ENCODE results near the gene APPL1.
"Not testable (repeated sequence)": the region's sequence is repeated elsewhere in the genome, so short reads cannot be mapped to it uniquely, and the experiment has no call there.

The APPL1 gene

DNA sequence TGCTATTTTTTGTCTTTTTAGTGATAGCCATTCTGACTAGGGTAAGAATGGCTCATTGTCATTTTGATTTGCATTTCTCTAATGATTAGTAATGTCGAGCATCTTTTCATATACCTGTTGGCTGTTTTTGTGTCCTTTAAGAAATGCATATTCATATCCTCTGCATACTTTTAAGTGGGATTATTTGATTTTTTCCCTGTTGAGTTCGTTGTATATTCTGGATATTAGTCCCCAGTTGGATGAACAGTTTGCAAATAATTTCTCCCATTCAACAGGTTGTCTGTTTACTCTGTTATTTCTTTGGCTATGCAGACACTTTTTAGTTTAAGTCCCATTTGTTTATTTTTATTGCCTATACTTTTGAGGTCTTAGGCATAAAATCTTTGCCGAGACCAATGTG, 34.4 kb downstream of the APPL1 start:
- no peak for DNase-seq (ENCODE audit: low read depth in 2 of 2)

DNA sequence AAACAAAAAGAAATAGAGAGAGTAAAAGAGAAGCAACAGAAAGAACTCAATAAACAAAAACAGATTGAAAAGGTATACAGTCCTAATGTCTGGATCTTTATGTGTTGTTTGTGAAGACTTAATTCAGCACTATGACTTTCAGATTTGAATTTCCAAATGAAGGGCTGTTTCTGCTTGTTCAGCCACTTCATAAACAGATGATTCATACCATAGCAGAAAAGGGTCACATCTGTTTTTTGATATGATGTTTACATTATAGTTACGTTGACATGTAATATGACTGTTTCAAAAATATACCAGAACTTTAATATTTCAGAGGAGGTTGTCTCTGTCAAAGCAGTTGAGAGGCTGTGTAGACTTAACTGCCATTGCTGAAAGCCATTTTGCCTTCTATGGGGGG, 40.9 kb downstream of the APPL1 start:
- no peak for DNase-seq (ENCODE audit: low read depth in 2 of 2)

- no peak for DNase-seq (ENCODE audit: low read depth in 2 of 2)
Observed at GRCh38 chr3:57274845-57275244, 47.3 kb downstream of the APPL1 start.

DNA sequence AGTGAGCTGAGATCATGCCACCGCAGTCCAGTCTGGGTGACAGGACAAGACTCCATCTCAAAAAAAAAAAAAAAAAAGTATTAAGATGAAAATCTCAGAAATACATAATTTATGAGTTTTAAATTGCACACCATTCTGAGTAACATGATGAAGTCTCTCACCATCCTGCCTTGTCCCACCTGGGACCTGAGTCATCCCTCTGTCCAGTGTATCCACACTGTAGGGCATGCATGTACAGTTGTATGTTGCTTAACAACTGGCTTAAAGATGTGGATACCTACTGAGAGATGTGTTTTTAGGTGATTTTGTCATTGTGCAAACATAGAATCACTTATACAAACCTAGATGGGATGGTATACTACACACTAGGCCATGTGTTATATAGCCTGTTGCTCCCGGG, 47.9 kb downstream of the APPL1 start:
- DNase-seq (ENCODE audit: low read depth in 2 of 2): no peak

DNA sequence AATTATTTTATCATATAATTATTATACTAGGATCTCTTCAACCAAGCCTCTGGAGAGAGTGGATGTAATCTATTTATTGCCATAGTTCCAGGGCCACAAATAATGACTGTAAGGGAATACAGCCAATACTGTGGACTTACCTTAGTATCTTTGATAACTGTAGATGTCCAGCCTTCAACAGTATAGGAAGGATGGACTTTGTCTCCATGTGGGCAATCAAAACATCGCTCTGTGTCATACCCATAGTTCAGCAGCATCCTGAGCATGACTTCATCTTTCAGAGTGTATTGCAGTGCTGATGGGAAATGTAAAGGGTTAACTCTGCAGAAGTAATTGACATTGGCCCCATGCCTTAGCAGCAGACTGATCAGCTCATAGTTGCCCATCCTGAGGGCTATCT, 50.7 kb downstream of the APPL1 start:
- no peak for DNase-seq (ENCODE audit: low read depth in 2 of 2)

DNA sequence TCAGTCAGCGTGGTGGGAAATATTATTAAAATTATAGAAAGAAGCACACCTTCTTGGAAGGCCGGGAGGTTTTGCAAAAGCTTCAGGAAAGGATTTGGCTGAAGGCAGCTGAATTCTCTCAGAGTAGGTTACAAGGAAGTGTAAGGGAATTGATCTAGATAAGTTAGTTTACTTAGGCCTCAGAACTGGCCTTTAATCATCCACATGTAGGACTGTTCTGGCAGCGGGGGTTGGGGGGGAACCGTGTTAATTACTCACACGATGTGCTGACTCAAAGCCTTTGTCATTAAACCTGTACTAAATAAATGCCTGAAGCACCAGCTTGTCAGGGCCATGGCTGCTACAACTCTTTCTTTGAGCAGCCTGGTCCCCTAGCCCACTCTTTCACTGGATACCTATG, 52.2 kb downstream of the APPL1 start:
- DNase-seq (ENCODE audit: low read depth in 2 of 2): no peak

- peak in 1 of 2 experiments; percentile 1 for DNase-seq (ENCODE audit: low read depth in 2 of 2)
Observed at GRCh38 chr3:57281715-57282114, 54.2 kb downstream of the APPL1 start.

DNA sequence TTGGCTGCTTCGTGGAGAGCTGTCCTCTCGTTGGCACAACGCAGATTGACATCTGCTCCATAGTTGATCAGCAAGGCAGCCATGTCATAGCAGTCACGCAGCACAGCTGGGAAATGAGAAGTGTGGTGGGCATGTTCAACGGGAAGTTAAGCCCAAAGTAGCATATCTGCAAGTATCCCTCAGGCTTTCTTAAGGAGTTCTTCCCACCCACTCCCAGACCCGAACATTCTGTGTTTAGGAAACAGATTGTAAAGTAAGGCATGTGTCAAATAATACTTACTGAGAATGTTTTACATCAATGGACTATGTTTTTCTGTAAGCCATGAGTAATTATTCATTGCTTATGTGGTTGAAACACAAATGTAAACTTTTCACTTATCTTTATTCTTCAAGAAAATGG, 55.8 kb downstream of the APPL1 start:
- DNase-seq (ENCODE audit: low read depth in 2 of 2): no peak

DNA sequence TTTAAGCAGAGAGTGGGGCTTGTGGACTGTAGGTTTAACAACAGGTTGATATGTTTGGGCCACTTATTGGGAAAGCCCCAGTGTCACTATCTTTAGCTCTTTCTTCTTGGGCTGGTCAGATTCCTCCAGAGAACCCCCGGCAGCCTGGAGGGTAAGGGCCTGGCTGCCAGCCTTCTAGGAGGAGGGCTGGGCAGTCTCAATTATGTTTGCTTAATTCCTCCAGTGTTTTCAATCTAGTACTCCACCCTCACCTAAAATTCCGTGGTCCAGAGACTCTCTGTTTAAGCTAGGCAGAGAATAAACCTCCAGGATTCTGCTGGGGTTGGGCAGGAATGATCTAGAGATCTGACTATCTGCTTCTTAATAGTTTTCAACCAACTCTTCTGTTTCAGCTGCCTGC, 59.7 kb downstream of the APPL1 start:
- no peak for DNase-seq (ENCODE audit: low read depth in 2 of 2)

GRCh38 chr3:57288403-57288802, 60.9 kb downstream of the APPL1 start:
- no peak for DNase-seq (ENCODE audit: low read depth in 2 of 2)

- DNase-seq (ENCODE audit: low read depth in 2 of 2): no peak
Observed at GRCh38 chr3:57292159-57292896, 64.8 kb downstream of the APPL1 start, which contains the start of gene ASB14. Gene ASB14, minus strand, starts transcription at chr3:57292685. Its CDS starts 652 bp downstream, at chr3:57292033.

- no peak for DNase-seq (ENCODE audit: low read depth in 2 of 2)
Observed at GRCh38 chr3:57292897-57293526, 65.5 kb downstream of the APPL1 start.

- no peak for DNase-seq (ENCODE audit: low read depth in 2 of 2)
Observed at GRCh38 chr3:57298041-57298440, 70.5 kb downstream of the APPL1 start.

- DNase-seq (ENCODE audit: low read depth in 2 of 2): not testable (repeated sequence)
Observed at GRCh38 chr3:57303520-57303919, 76.0 kb downstream of the APPL1 start.

GRCh38 chr3:57309769-57310360, 82.3 kb downstream of the APPL1 start:
- no peak for DNase-seq (ENCODE audit: low read depth in 2 of 2)

GRCh38 chr3:57314204-57314603, 86.7 kb downstream of the APPL1 start:
- no peak for DNase-seq (ENCODE audit: low read depth in 2 of 2)
